Small intestine (tissue), 7 donors: Measurements from ENCODE around the gene FAM76A. TPM values are rescaled to one million over a fixed set of nuclear protein-coding genes. Genes with fewer than 3 reads are reported as not detected.

Source experiments
- DNase-seq, 2 donors: peaks; one replicate each; pipeline versions ENCODE4 v3.0.0 to v3.0.0-alpha.2; 2013
- FAIRE-seq: peaks from 2 replicates; lab custom pipeline; 2012; peaks lifted over from hg19 to GRCh38; lab: Jason Lieb, UNC
- H3K27ac ChIP-seq, 3 donors: one replicate each; pipeline ENCODE4 v1.5.1; 2013; ENCODE audit warnings: low read length in 2 of 3, mild to moderate bottlenecking in 2 of 3, control low read depth in 1 of 3, inconsistent platforms in 1 of 3, low read depth in 1 of 3, moderate library complexity in 1 of 3
- H3K27me3 ChIP-seq, 3 donors: one replicate each; pipeline ENCODE4 v1.6.1; 2013; ENCODE audit warnings: low read length in 3 of 3, inconsistent platforms in 1 of 3; ENCODE audit not compliant: control insufficient read depth in 3 of 3, insufficient read depth in 3 of 3
- H3K36me3 ChIP-seq, 3 donors: one replicate each; pipeline ENCODE4 v1.6.1; 2013; ENCODE audit warnings: low read length in 3 of 3, inconsistent platforms in 1 of 3, low read depth in 1 of 3, mild to moderate bottlenecking in 1 of 3, moderate library complexity in 1 of 3; ENCODE audit not compliant: control insufficient read depth in 3 of 3, insufficient read depth in 2 of 3
- H3K4me1 ChIP-seq, 3 donors: one replicate each; pipeline ENCODE4 v1.6.1; 2013; ENCODE audit warnings: low read length in 2 of 3, inconsistent platforms in 1 of 3, low read depth in 1 of 3, mild to moderate bottlenecking in 1 of 3, moderate library complexity in 1 of 3; ENCODE audit not compliant: control insufficient read depth in 3 of 3, insufficient read depth in 2 of 3
- H3K4me3 ChIP-seq, 3 donors: one replicate each; pipeline ENCODE4 v1.5.1; 2013; ENCODE audit warnings: low read length in 3 of 3, control low read depth in 1 of 3, inconsistent platforms in 1 of 3, low read depth in 1 of 3, mild to moderate bottlenecking in 1 of 3, moderate library complexity in 1 of 3
- H3K9me3 ChIP-seq, 2 donors: one replicate each; pipeline ENCODE4 v1.6.1; 2013; ENCODE audit warnings: low read depth in 1 of 2, low read length in 1 of 2; ENCODE audit not compliant: control insufficient read depth in 2 of 2, insufficient read depth in 1 of 2
- WGBS, 3 donors: extraction: QIAGEN DNeasy Blood & Tissue Kit; methylation state at CpG; one replicate each; pipeline ENCODE4 v1.1.7; 2013; 5-methylcytosine and 5-hydroxymethylcytosine counted together
- polyA plus RNA-seq, 4 donors: library from polyadenylated mRNA; stranded (reverse) in 3 of 4; unstranded in 1 of 4; fragments of 200-250 nt in 3 of 4; fragments of 120-200 nt in 1 of 4; gene quantifications; one replicate each; pipeline versions ENCODE4 v1.2.1 to v1.2.3, GENCODE V29; 2013
- donor health status: healthy with polysubstance abuse.
- donor health status: control.
- donor health status: control.
- donor health status: Bipolar disorder and iron deficiency.
- donor health status: healthy.

FAM76A gene
- polyA plus RNA-seq, 4 donors = 3.5 to 8.3 (median 4.1) TPM

DNA sequence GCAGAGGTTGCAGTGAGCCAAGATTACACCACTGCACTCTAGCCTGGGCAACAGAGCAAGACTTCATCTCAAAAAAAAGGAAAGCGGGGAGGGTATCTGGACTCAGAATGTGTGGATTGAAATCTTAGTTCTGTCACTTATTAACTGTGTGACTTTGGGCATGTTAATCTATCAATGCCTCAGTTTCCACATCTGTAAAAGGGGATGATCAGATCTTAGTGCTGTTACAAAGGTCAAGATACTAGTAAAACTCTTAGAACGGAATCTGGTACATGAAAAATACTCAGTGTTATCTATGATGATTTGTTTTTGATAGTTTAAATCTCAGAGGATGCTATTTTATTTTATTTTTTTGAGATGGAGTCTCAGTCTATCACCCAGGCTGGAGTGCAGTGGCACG, 10.5 kb downstream of the FAM76A start:
- Histone ChIP-seq H3K27ac (no peak overlapping the region), H3K4me3 (no peak overlapping the region), H3K9me3 (no peaks in the 10 kb centered on the region), H3K27me3 (no peaks in the 10 kb centered on the region), H3K4me1 (no peaks in the 10 kb centered on the region), H3K36me3 (peaks cover 5 to 41% (median 14%) of the 10 kb centered on the region in 3 donors)
- WGBS, 3 donors = 82 to 99% (median 97%) methylated on average over 3 of the region's 3 CpGs
- no peak for DNase-seq
- FAIRE-seq = no peak

DNA sequence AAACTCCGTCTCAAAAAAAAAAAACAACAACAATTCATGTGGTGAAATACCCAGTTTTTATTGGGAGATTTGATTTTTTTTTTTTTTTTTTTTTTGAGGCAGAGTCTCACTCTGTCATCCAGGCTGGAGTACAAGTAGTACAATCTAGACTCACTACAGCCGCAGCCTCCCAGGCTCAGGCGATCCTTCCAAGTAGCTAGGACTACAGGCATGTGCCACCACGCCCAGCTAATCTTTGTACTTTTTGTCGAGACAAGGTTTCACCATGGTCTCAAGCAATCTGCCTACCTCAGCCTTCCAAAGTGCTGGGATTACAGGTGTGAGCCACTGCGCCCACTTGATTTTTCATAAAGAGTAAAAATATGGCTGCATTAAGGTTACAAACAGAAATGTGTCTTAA, 15.4 kb downstream of the FAM76A start:
- H3K9me3 ChIP-seq = no peaks in the 10 kb centered on the region
- peak overlapping the region in 1 of 3 donors; percentile 19 for H3K27ac ChIP-seq
- H3K4me1 ChIP-seq = no peaks in the 10 kb centered on the region
- H3K4me3 ChIP-seq = no peak overlapping the region
- WGBS, 3 donors = 32 to 77% (median 73%) methylated on average over 6 of the region's 6 CpGs
- H3K36me3 ChIP-seq = peaks cover 3 to 36% (median 14%) of the 10 kb centered on the region in 3 donors
- no peaks in the 10 kb centered on the region for H3K27me3 ChIP-seq
- DNase-seq = peak; percentile 74 to 81
- FAIRE-seq = no peak

DNA sequence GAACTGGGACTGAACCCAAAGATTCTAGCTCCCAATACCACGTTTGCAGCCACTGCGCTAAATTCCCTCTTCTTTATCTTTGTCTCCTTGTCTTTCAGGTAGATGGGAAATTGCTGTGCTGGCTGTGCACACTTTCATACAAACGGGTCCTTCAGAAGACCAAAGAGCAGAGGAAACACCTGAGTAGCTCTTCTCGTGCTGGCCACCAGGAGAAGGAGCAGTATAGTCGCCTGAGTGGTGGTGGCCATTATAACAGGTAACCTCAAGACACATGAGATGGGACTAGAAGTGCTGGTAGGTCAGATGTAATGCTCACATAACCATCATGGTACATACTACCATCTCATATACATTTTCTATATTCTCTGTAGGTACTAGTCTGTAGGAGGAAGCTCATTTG, 18.8 kb downstream of the FAM76A start:
- WGBS, 3 donors = 80 to 86% (median 84%) methylated on average over 5 of the region's 5 CpGs
- Histone ChIP-seq H3K27ac (no peak overlapping the region), H3K4me1 (no peaks in the 10 kb centered on the region), H3K27me3 (no peaks in the 10 kb centered on the region), H3K9me3 (no peaks in the 10 kb centered on the region), H3K4me3 (no peak overlapping the region), H3K36me3 (peaks cover 7 to 30% (median 13%) of the 10 kb centered on the region in 3 donors)
- no peak for DNase-seq
- FAIRE-seq = no peak

DNA sequence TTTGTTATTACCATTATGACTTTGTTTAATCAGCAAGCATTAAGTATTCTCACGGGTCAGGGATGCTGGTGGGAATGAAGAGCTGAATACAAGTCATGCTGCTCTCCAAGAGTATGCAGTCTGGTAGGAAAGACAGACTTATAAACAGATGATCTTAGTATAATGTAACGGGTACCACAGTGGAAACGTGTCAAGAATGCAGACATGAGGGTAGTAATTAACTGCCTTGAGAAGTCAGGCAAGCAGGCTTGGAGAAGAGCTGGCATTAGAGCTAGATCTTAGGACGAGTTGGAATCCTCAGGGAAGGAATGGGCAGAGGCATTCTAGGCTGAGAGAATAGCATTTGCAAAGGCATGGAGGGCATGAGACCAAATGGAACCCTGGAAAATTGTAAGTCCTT, 19.7 kb downstream of the FAM76A start:
- DNase-seq (no peak), FAIRE-seq (no peak)
- 90 to 96% (median 91%) methylated on average over 4 of the region's 4 CpGs for WGBS, 3 donors
- H3K4me1 ChIP-seq = no peaks in the 10 kb centered on the region
- H3K9me3 ChIP-seq = no peaks in the 10 kb centered on the region
- no peak overlapping the region for H3K4me3 ChIP-seq
- H3K27me3 ChIP-seq = no peaks in the 10 kb centered on the region
- H3K36me3 ChIP-seq = peaks cover 7 to 30% (median 20%) of the 10 kb centered on the region in 3 donors
- H3K27ac ChIP-seq = no peak overlapping the region

DNA sequence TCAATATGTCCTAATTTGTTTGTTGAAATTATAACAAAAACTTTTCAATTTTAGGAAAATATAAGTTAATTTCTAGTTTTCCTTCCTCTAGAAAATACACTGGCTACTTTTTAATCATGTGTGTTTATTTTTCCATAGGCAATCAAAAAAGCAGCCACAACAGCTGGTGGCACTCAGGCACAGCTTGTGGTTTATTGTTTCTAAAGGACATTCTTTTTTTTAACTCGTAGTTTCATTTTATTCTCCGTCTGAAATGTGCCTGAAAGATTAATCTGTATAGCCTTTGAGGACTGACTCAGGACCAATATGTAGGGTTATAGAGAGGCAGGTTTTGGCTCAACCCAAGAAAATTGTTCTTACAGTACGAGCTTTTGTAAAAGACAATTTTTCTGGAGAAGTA, 26.6 kb downstream of the FAM76A start:
- no peaks in the 10 kb centered on the region for H3K4me1 ChIP-seq
- H3K27ac ChIP-seq = no peak overlapping the region
- no peak for FAIRE-seq
- H3K4me3 ChIP-seq = no peak overlapping the region
- DNase-seq = no peak
- WGBS, 3 donors = 74 to 80% (median 76%) methylated on average over 3 of the region's 3 CpGs
- no peaks in the 10 kb centered on the region for H3K27me3 ChIP-seq
- no peaks in the 10 kb centered on the region for H3K9me3 ChIP-seq
- H3K36me3 ChIP-seq = peaks cover 0 to 50% (median 12%) of the 10 kb centered on the region in 3 donors

DNA sequence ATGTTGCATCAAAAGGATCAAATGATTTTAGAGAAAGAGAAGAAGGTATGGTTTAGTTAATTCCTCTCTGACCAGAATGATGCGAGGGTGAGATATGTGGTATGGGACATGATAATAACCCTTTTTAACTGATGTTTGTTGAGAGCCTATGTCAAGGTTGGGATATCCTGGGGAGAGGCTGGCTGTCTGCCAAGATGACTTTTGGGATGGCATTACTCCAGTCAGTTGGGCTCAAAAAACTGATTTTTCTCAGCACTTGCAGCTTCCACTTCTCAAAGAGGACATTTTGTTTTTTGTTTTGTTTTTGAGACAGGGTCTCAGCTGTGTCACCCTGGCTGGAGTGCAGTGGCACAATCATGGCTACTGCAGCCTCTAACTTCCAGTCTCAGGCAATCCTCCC, 29.5 kb downstream of the FAM76A start:
- H3K27me3 ChIP-seq = no peaks in the 10 kb centered on the region
- H3K9me3 ChIP-seq = no peaks in the 10 kb centered on the region
- no peak overlapping the region for H3K4me3 ChIP-seq
- DNase-seq (no peak), FAIRE-seq (no peak)
- H3K27ac ChIP-seq = no peak overlapping the region
- WGBS, 3 donors = 91 to 96% (median 92%) methylated on average over 1 of the region's 1 CpG
- H3K36me3 ChIP-seq = peaks cover 5 to 47% (median 14%) of the 10 kb centered on the region in 3 donors
- no peaks in the 10 kb centered on the region for H3K4me1 ChIP-seq

DNA sequence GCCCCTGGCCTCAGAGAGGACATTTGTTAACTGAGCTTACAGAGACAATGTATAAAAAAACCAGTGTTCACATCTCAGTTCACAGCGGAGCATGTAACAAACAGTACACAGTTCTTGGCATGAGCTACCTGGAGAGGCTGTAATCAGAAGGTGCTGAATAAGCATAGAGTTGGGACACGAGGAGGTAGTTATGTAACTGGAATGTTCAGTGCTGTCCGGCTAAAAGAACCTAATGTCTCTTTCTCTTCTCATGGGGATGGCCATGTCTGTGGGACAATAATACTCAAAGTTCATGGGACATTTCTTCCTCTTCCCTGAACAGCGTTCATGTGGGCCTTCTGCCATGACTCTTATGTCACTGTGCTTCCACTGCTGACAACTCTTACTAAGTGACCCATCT, 30.1 kb downstream of the FAM76A start:
- no peaks in the 10 kb centered on the region for H3K27me3 ChIP-seq
- no peaks in the 10 kb centered on the region for H3K4me1 ChIP-seq
- peaks cover 7 to 45% (median 14%) of the 10 kb centered on the region in 3 donors for H3K36me3 ChIP-seq
- no peak overlapping the region for H3K27ac ChIP-seq
- FAIRE-seq (no peak), DNase-seq (no peak)
- WGBS, 3 donors = 83 to 95% (median 89%) methylated on average over 4 of the region's 4 CpGs
- no peak overlapping the region for H3K4me3 ChIP-seq
- no peaks in the 10 kb centered on the region for H3K9me3 ChIP-seq

DNA sequence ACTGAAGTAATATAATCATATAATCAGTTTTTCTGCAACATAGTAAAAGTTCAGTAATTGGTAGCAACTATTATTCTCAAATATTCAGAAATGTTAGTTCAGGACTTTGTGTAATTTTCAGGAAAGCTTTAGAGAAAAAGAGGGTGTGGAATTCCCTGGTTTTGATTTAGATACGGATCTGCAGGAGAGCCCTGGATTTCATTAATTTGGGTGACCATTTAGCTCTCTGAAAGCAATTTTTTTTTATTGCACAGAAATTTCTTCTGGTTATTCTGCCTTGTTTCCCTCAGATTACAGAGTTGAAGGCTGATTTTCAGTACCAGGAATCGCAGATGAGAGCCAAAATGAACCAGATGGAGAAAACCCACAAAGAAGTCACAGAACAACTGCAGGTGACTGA, 33.5 kb downstream of the FAM76A start:
- no peaks in the 10 kb centered on the region for H3K9me3 ChIP-seq
- no peak overlapping the region for H3K4me3 ChIP-seq
- FAIRE-seq = no peak
- peaks cover 7 to 37% (median 14%) of the 10 kb centered on the region in 3 donors for H3K36me3 ChIP-seq
- WGBS, 3 donors = 91 to 97% (median 96%) methylated on average over 2 of the region's 2 CpGs
- no peaks in the 10 kb centered on the region for H3K27me3 ChIP-seq
- DNase-seq = no peak
- no peak overlapping the region for H3K27ac ChIP-seq
- H3K4me1 ChIP-seq = no peaks in the 10 kb centered on the region

DNA sequence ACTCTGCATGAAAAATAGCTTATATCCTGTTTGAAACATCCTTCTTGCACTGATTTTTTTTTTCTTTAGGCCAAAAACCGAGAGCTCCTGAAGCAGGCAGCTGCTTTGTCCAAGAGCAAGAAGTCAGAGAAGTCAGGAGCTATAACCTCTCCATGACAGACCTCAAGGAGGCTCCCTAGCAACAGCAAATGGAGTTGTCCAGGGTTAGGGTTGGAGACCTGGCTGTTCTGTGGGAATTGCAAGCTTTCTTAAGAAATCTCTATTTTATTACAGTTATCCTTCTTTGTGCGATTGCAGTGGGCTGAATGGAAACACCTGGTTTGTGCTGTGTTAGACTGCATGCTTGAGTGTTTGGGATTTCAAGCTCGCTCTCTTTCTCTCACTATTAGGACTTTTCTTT, 34.7 kb downstream of the FAM76A start:
- FAIRE-seq (no peak), DNase-seq (peak; percentile 28 to 31)
- Histone ChIP-seq H3K27me3 (no peaks in the 10 kb centered on the region), H3K4me1 (no peaks in the 10 kb centered on the region), H3K27ac (no peak overlapping the region), H3K36me3 (peaks cover 7 to 28% (median 12%) of the 10 kb centered on the region in 3 donors), H3K9me3 (no peaks in the 10 kb centered on the region), H3K4me3 (no peak overlapping the region)
- 81 to 89% (median 86%) methylated on average over 3 of the region's 3 CpGs for WGBS, 3 donors
